Colonic mucosa (tissue), 4 donors: Measurements from ENCODE around the gene SPIRE1. TPM values are rescaled to one million over a fixed set of nuclear protein-coding genes. Genes with fewer than 3 reads are reported as not detected.

Source experiments
- DNase-seq: peaks from one replicate; pipeline ENCODE4 v3.0.0-alpha.2; 2020
- H3K27ac ChIP-seq: fragments of 200-600 bp; one replicate; pipeline ENCODE4 v1.8.0; 2021
- H3K27me3 ChIP-seq: fragments of 200-600 bp; one replicate; pipeline ENCODE4 v1.8.0; 2021
- H3K36me3 ChIP-seq: fragments of 200-600 bp; one replicate; pipeline ENCODE4 v1.8.0; 2021
- H3K4me1 ChIP-seq: fragments of 200-600 bp; one replicate; pipeline ENCODE4 v1.8.0; 2021; ENCODE audit warnings: mild to moderate bottlenecking
- H3K4me3 ChIP-seq: fragments of 200-600 bp; one replicate; pipeline ENCODE4 v1.8.0; 2021
- H3K9ac ChIP-seq, 2 donors: one replicate each; pipeline ENCODE4 v1.7.0; 2013; ENCODE audit warnings: control low read depth in 2 of 2, low read depth in 2 of 2, low read length in 2 of 2
- H3K9me3 ChIP-seq: fragments of 200-600 bp; one replicate; pipeline ENCODE4 v1.8.0; 2021
- intact Hi-C: fragments of 100-400 bp; cut with DNase I; formaldehyde crosslinking; loops from one replicate; pipeline ENCODE4 v1.14.1; 2022
- total RNA-seq, 2 donors: library from RNA; stranded (reverse); fragmentation: NEBNext Ultra II Directional in 1 of 2; extraction: Animal tissue kit (Norgen Biotek cat#: 25700) in 1 of 2; gene quantifications; one replicate each; pipeline ENCODE4 v1.2.1, GENCODE V29; 2021
- TF ChIP-seq, protein P1 (sequence below): fragments of 200-600 bp; IDR thresholded peaks from one replicate; pipeline ENCODE4 v1.8.0; 2022; ENCODE audit warnings: antibody characterized with exemption, mild to moderate bottlenecking
- donor health status: healthy.
- donor health status: DM: no; HTN: no; CAD: no.
- donor health status: DM: no; HTN: no; CAD: no.

Gene SPIRE1
- total RNA-seq, 2 donors from 2014 or later: 2.7 to 9.0 TPM

- no peaks in the 10 kb centered on the region for H3K4me1 ChIP-seq
- TF ChIP-seq, protein P1, sequence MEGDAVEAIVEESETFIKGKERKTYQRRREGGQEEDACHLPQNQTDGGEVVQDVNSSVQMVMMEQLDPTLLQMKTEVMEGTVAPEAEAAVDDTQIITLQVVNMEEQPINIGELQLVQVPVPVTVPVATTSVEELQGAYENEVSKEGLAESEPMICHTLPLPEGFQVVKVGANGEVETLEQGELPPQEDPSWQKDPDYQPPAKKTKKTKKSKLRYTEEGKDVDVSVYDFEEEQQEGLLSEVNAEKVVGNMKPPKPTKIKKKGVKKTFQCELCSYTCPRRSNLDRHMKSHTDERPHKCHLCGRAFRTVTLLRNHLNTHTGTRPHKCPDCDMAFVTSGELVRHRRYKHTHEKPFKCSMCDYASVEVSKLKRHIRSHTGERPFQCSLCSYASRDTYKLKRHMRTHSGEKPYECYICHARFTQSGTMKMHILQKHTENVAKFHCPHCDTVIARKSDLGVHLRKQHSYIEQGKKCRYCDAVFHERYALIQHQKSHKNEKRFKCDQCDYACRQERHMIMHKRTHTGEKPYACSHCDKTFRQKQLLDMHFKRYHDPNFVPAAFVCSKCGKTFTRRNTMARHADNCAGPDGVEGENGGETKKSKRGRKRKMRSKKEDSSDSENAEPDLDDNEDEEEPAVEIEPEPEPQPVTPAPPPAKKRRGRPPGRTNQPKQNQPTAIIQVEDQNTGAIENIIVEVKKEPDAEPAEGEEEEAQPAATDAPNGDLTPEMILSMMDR: no peak
- no peak overlapping the region for H3K4me3 ChIP-seq
- H3K27me3 ChIP-seq: no peaks in the 10 kb centered on the region
- no peak for DNase-seq
- H3K36me3 ChIP-seq: no peaks in the 10 kb centered on the region
- no peak overlapping the region for H3K9ac ChIP-seq
- intact Hi-C loops: no loop called here
- H3K27ac ChIP-seq: no peak overlapping the region
- H3K9me3 ChIP-seq: no peaks in the 10 kb centered on the region
These were observed 229.0 kb downstream of the SPIRE1 start for GRCh38 chr18:12428923-12429322.

GRCh38 chr18:12426924-12427323 lies 231.0 kb downstream of the SPIRE1 start:
- H3K4me1 ChIP-seq: no peaks in the 10 kb centered on the region
- no peak for DNase-seq
- H3K4me3 ChIP-seq: no peak overlapping the region
- H3K27ac ChIP-seq: no peak overlapping the region
- H3K27me3 ChIP-seq: no peaks in the 10 kb centered on the region
- H3K9me3 ChIP-seq: no peaks in the 10 kb centered on the region
- H3K9ac ChIP-seq: no peak overlapping the region
- TF ChIP-seq, protein P1: no peak
- H3K36me3 ChIP-seq: no peaks in the 10 kb centered on the region
- intact Hi-C loops: no loop called here

- intact Hi-C loops: no loop called here
- H3K36me3 ChIP-seq: no peaks in the 10 kb centered on the region
- H3K4me3 ChIP-seq: no peak overlapping the region
- H3K4me1 ChIP-seq: no peaks in the 10 kb centered on the region
- no peak for DNase-seq
- no peaks in the 10 kb centered on the region for H3K9me3 ChIP-seq
- TF ChIP-seq, protein P1: no peak
- H3K27ac ChIP-seq: no peak overlapping the region
- H3K9ac ChIP-seq: no peak overlapping the region
- H3K27me3 ChIP-seq: no peaks in the 10 kb centered on the region
These were observed 233.7 kb downstream of the SPIRE1 start for GRCh38 chr18:12424252-12424651.

GRCh38 chr18:12423820-12424219 lies 234.1 kb downstream of the SPIRE1 start:
- Histone ChIP-seq H3K27me3 (no peaks in the 10 kb centered on the region), H3K4me1 (no peaks in the 10 kb centered on the region), H3K9ac (no peak overlapping the region), H3K27ac (no peak overlapping the region), H3K36me3 (no peaks in the 10 kb centered on the region), H3K9me3 (no peaks in the 10 kb centered on the region), H3K4me3 (no peak overlapping the region)
- TF ChIP-seq, protein P1: no peak
- DNase-seq: no peak
- intact Hi-C loops: no loop called here

GRCh38 chr18:12423393-12423792 lies 234.5 kb downstream of the SPIRE1 start:
- TF ChIP-seq, protein P1: no peak
- DNase-seq: no peak
- Histone ChIP-seq H3K9ac (no peak overlapping the region), H3K4me3 (no peak overlapping the region), H3K36me3 (no peaks in the 10 kb centered on the region), H3K9me3 (no peaks in the 10 kb centered on the region), H3K27ac (no peak overlapping the region), H3K4me1 (no peaks in the 10 kb centered on the region), H3K27me3 (no peaks in the 10 kb centered on the region)
- intact Hi-C loops: no loop called here

- Histone ChIP-seq H3K27me3 (no peaks in the 10 kb centered on the region), H3K27ac (no peak overlapping the region), H3K4me1 (no peaks in the 10 kb centered on the region), H3K9ac (no peak overlapping the region), H3K4me3 (no peak overlapping the region), H3K9me3 (no peaks in the 10 kb centered on the region), H3K36me3 (no peaks in the 10 kb centered on the region)
- TF ChIP-seq, protein P1: no peak
- intact Hi-C loops: no loop called here
- no peak for DNase-seq
These were observed 235.0 kb downstream of the SPIRE1 start for GRCh38 chr18:12422936-12423335.
